Measurements from ENCODE around the gene ASB4. TPM values are rescaled to one million over a fixed set of nuclear protein-coding genes. Genes with fewer than 3 reads are reported as not detected.
"Not testable (repeated sequence)": the region's sequence is repeated elsewhere in the genome, so short reads cannot be mapped to it uniquely, and the experiment has no call there.

Gene ASB4
- total RNA-seq, 8 experiments from 2014 or later = 0.13 to 0.85 (median 0.62) TPM; not detected in 4

GRCh38 chr7:95490231-95490762, 4.6 kb downstream of the ASB4 start:
- peaks cover 4% of the 10 kb centered on the region in 2 donors for H3K4me1 ChIP-seq (replicated peaks in 1 of 2)
- H3K27ac ChIP-seq = no peak overlapping the region
- H3K4me3 ChIP-seq = no peak overlapping the region
- WGBS, 10 experiments = 9 to 94% (median 53%) methylated on average over 1 to 3 of the region's 3 CpGs
- ATAC-seq (replicated peaks in 6 of 8) = no peak
- in situ Hi-C loops (cut with MboI; ENCODE audit: low pct_unique_long_range_greater_than_20kb in 2 of 9, low sequenced_read_pairs in 9 of 9, unreplicated experiment in 9 of 9) = loop anchor here in 2 of 9 experiments (25.0 kb wide), 1 partner anchor 1028 kb away; no protein-coding TSS in a partner anchor

- Histone ChIP-seq H3K27ac (no peak overlapping the region), H3K4me3 (no peak overlapping the region), H3K4me1 (replicated peaks in 1 of 2) (peaks cover 0 to 4% of the 10 kb centered on the region in 2 donors)
- peak in 1 of 8 experiments; percentile 33 for ATAC-seq (replicated peaks in 6 of 8)
- 53 to 100% (median 83%) methylated on average over 1 to 4 of the region's 4 CpGs; no CpG with 5 or more reads in 3 of the 10 experiments for WGBS, 10 experiments
- in situ Hi-C loops (cut with MboI; ENCODE audit: low pct_unique_long_range_greater_than_20kb in 2 of 9, low sequenced_read_pairs in 9 of 9, unreplicated experiment in 9 of 9) = loop anchor here in 2 of 9 experiments (25.0 kb wide), 1 partner anchor 1029 kb away; no protein-coding TSS in a partner anchor
These were observed 5.5 kb downstream of the ASB4 start for GRCh38 chr7:95491201-95491600.

- 43 to 100% (median 85%) methylated on average over 1 to 2 of the region's 2 CpGs; no CpG with 5 or more reads in 2 of the 10 experiments for WGBS, 10 experiments
- Histone ChIP-seq H3K4me1 (replicated peaks in 1 of 2) (peaks cover 0 to 4% of the 10 kb centered on the region in 2 donors), H3K4me3 (no peak overlapping the region), H3K27ac (no peak overlapping the region)
- ATAC-seq (replicated peaks in 6 of 8) = no peak
- in situ Hi-C loops (cut with MboI; ENCODE audit: low pct_unique_long_range_greater_than_20kb in 2 of 9, low sequenced_read_pairs in 9 of 9, unreplicated experiment in 9 of 9) = loop anchor here in 2 of 9 experiments (25.0 kb wide), 1 partner anchor 1029 kb away; no protein-coding TSS in a partner anchor
These were observed 6.0 kb downstream of the ASB4 start for GRCh38 chr7:95491634-95492314.

GRCh38 chr7:95493247-95493646, 7.5 kb downstream of the ASB4 start:
- Histone ChIP-seq H3K4me1 (replicated peaks in 1 of 2) (peaks cover 0 to 4% of the 10 kb centered on the region in 2 donors), H3K27ac (no peak overlapping the region), H3K4me3 (no peak overlapping the region)
- no peak for ATAC-seq (replicated peaks in 6 of 8)
- in situ Hi-C loops (cut with MboI; ENCODE audit: low pct_unique_long_range_greater_than_20kb in 2 of 9, low sequenced_read_pairs in 9 of 9, unreplicated experiment in 9 of 9) = loop anchor here in 2 of 9 experiments (25.0 kb wide), 1 partner anchor 1031 kb away; no protein-coding TSS in a partner anchor

- Histone ChIP-seq H3K27ac (no peak overlapping the region), H3K4me1 (replicated peaks in 1 of 2) (peaks cover 0 to 4% of the 10 kb centered on the region in 2 donors), H3K4me3 (no peak overlapping the region)
- WGBS, 10 experiments = 29 to 100% (median 80%) methylated on average over 1 to 2 of the region's 2 CpGs; no CpG with 5 or more reads in 2 of the 10 experiments
- in situ Hi-C loops (cut with MboI; ENCODE audit: low pct_unique_long_range_greater_than_20kb in 2 of 9, low sequenced_read_pairs in 9 of 9, unreplicated experiment in 9 of 9) = loop anchor here in 2 of 9 experiments (25.0 kb wide), 1 partner anchor 1032 kb away; no protein-coding TSS in a partner anchor
- ATAC-seq (replicated peaks in 6 of 8) = no peak
These were observed 8.1 kb downstream of the ASB4 start for GRCh38 chr7:95493844-95494243.

- no peak for ATAC-seq (replicated peaks in 6 of 8)
- in situ Hi-C loops (cut with MboI; ENCODE audit: low pct_unique_long_range_greater_than_20kb in 2 of 9, low sequenced_read_pairs in 9 of 9, unreplicated experiment in 9 of 9) = loop anchor here in 1 of 9 experiments (25.0 kb wide), 1 partner anchor 186 kb away; no protein-coding TSS in a partner anchor
- Histone ChIP-seq H3K27ac (no peak overlapping the region), H3K4me1 (replicated peaks in 1 of 2) (peaks cover 16 to 34% of the 10 kb centered on the region in 2 donors), H3K4me3 (no peak overlapping the region)
- 31 to 100% (median 62%) methylated on average over 1 to 4 of the region's 5 CpGs for WGBS, 10 experiments
These were observed 15.6 kb downstream of the ASB4 start for GRCh38 chr7:95501261-95501832.

- in situ Hi-C loops (cut with MboI; ENCODE audit: low pct_unique_long_range_greater_than_20kb in 2 of 9, low sequenced_read_pairs in 9 of 9, unreplicated experiment in 9 of 9) = loop anchor here in 1 of 9 experiments (25.0 kb wide), 1 partner anchor 185 kb away; no protein-coding TSS in a partner anchor
- no peak for ATAC-seq (replicated peaks in 6 of 8)
- WGBS, 10 experiments = 0 to 100% (median 86%) methylated on average over 1 of the region's 1 CpG; no CpG with 5 or more reads in 3 of the 10 experiments
- Histone ChIP-seq H3K27ac (no peak overlapping the region), H3K4me1 (replicated peaks in 1 of 2) (peaks cover 16 to 34% of the 10 kb centered on the region in 2 donors), H3K4me3 (no peak overlapping the region)
These were observed 16.7 kb downstream of the ASB4 start for GRCh38 chr7:95502403-95502802.

- ATAC-seq (replicated peaks in 6 of 8) = peak in 1 of 8 experiments; percentile 43
- 50 to 72% (median 60%) methylated on average over 1 to 6 of the region's 6 CpGs; no CpG with 5 or more reads in 1 of the 10 experiments for WGBS, 10 experiments
- Histone ChIP-seq H3K27ac (peak overlapping the region in 1 of 2 donors; percentile 54), H3K4me1 (replicated peaks in 1 of 2) (peaks cover 16 to 34% of the 10 kb centered on the region in 2 donors), H3K4me3 (no peak overlapping the region)
- in situ Hi-C loops (cut with MboI; ENCODE audit: low pct_unique_long_range_greater_than_20kb in 2 of 9, low sequenced_read_pairs in 9 of 9, unreplicated experiment in 9 of 9) = loop anchor here in 1 of 9 experiments (25.0 kb wide), 1 partner anchor 184 kb away; no protein-coding TSS in a partner anchor
These were observed 17.8 kb downstream of the ASB4 start for GRCh38 chr7:95503271-95504131.

- peak overlapping the region in 1 of 2 donors; percentile 54 for H3K27ac ChIP-seq
These were observed 18.4 kb downstream of the ASB4 start for GRCh38 chr7:95504132-95504588.

GRCh38 chr7:95508780-95509179, 23.0 kb downstream of the ASB4 start:
- in situ Hi-C loops (cut with MboI; ENCODE audit: low pct_unique_long_range_greater_than_20kb in 2 of 9, low sequenced_read_pairs in 9 of 9, unreplicated experiment in 9 of 9) = loop anchor here in 1 of 9 experiments (25.0 kb wide), 1 partner anchor 179 kb away; no protein-coding TSS in a partner anchor
- ATAC-seq (replicated peaks in 6 of 8) = no peak
- 8 to 100% (median 85%) methylated on average over 1 to 2 of the region's 2 CpGs for WGBS, 10 experiments
- no peak overlapping the region for H3K4me3 ChIP-seq
- H3K4me1 ChIP-seq (replicated peaks in 1 of 2) = peaks cover 21 to 29% of the 10 kb centered on the region in 2 donors
- no peak overlapping the region for H3K27ac ChIP-seq

More at GRCh38 chr7:95504132-95504588, 18.4 kb downstream of the ASB4 start:
- ATAC-seq (replicated peaks in 6 of 8) = peak in 4 of 8 experiments; percentile 31 to 75 (median 57)
- 49 to 86% (median 76%) methylated on average over 2 to 7 of the region's 7 CpGs; no CpG with 5 or more reads in 2 of the 10 experiments for WGBS, 10 experiments
- peaks cover 23 to 40% of the 10 kb centered on the region in 2 donors for H3K4me1 ChIP-seq (replicated peaks in 1 of 2)
- in situ Hi-C loops (cut with MboI; ENCODE audit: low pct_unique_long_range_greater_than_20kb in 2 of 9, low sequenced_read_pairs in 9 of 9, unreplicated experiment in 9 of 9) = loop anchor here in 1 of 9 experiments (25.0 kb wide), 1 partner anchor 183 kb away; no protein-coding TSS in a partner anchor
- H3K4me3 ChIP-seq = not testable (repeated sequence)

GRCh38 chr7:95509199-95509598, 23.5 kb downstream of the ASB4 start:
- H3K4me1 ChIP-seq (replicated peaks in 1 of 2) = peaks cover 17 to 24% of the 10 kb centered on the region in 2 donors
- H3K27ac ChIP-seq = no peak overlapping the region
- no peak overlapping the region for H3K4me3 ChIP-seq
- in situ Hi-C loops (cut with MboI; ENCODE audit: low pct_unique_long_range_greater_than_20kb in 2 of 9, low sequenced_read_pairs in 9 of 9, unreplicated experiment in 9 of 9) = loop anchor here in 1 of 9 experiments (25.0 kb wide), 1 partner anchor 178 kb away; no protein-coding TSS in a partner anchor
- 0 to 45% (median 14%) methylated on average over 2 to 5 of the region's 5 CpGs; no CpG with 5 or more reads in 1 of the 10 experiments for WGBS, 10 experiments
- peak; percentile 47 to 99 (median 98) for ATAC-seq (replicated peaks in 6 of 8)
